ENCODE data around the gene TMBIM6. TPM values are rescaled to one million over a fixed set of nuclear protein-coding genes. Genes with fewer than 3 reads are reported as not detected.
"Not testable (repeated sequence)": the region's sequence is repeated elsewhere in the genome, so short reads cannot be mapped to it uniquely, and the experiment has no call there.

The TMBIM6 gene
- total RNA-seq, 1 donor from 2014 or later = 233 TPM

DNA sequence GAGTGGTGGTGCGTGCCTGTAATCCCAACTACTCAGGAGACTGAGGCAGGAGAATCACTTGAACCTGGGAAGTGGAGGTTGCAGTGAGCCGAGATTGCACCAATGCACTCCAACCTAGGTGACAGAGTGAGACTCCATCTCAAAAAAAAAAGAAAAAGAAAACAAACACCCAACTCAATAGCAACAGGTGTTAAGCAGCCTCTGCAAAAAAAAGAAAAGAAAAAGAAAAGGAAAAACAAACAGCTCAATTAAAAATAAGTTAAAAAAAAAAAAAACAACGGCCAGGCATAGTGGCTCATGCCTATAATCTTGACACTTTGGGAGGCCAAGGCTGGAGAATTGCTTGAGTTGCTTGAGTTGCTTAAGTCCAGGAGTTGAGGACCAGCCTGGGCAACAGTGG is 23.6 kb upstream of the TMBIM6 start:
- ATAC-seq (ENCODE audit: poor library complexity); intact Hi-C loops (cut with DNase I); DNase-seq: not testable (repeated sequence)

DNA sequence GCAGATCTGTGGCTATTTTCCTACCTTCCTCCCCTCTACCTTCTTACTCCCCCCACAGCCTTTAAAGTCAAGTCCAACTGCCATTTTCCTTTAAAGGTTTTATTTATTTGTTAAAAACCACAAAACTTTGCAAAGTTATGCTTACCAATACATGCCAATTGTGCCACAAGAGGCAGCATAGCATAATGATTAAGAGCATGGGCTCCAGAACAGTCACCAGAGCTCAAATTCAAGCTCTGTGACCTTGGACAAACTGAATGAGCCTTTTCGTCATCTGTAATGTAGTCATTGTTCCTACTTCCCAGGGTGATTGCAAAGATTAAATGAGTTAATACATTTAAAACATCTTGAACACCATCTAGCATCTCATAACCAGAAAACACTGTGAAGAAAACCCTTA is 21.1 kb upstream of the TMBIM6 start:
- DNase-seq (no peak), ATAC-seq (ENCODE audit: poor library complexity) (no peak)
- intact Hi-C loops (cut with DNase I) = no loop called here

DNA sequence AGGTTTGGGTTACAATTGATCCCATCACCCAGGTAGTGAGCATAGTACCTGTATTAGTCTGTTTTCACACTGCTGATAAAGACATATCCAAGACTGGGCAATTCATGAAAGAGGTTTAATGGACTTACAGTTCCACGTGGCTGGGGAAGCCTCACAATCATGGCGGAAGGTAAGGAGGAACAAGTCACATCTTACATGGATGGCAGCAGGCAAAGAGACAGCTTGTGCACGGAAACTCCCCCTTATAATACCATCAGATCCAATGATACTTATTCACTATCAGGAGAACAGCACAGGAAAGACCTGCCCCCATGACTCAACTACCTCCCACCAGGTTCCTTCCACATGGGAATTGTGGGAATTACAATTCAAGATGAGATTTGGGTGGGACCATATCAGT is 20.0 kb upstream of the TMBIM6 start:
- DNase-seq; ATAC-seq (ENCODE audit: poor library complexity); intact Hi-C loops (cut with DNase I): not testable (repeated sequence)

DNA sequence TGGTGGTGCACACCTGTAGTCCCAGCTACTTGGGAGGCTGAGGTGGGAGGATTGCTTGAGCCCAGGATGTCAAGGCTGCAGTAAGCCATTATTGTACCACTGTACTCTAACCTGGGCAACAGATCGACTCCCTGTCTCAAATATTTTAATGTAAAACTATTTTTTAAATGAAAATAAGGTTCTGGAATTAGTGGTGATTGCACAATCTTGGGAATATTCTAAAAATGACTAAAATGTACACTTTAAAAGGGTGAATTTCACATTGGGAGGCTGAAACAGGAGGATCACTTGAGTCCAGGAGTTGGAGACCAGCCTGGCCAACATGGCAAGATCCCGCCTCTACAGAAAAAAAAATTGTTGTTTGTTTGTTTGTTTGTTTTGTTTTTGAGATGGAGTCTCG is 12.9 kb upstream of the TMBIM6 start:
- intact Hi-C loops (cut with DNase I) = no loop called here
- DNase-seq (no peak), ATAC-seq (ENCODE audit: poor library complexity) (no peak)

DNA sequence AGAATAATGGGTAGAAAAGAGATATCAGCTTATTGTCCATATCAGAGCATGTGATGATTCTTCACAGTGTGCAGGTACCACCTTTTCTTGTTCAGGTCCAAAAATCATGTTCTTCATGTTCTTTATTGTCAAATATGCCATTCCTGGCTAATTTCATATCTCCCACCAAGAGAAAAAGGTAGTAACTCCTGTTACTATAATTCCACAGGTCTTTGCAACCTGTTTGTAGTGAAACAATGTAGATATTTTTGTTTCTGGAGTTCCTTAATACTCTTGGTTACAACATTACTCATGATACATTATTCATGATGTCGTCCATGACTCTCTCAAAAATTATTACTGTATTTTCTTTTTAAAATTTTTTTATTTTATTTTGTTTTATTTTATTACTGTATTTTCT is 11.3 kb upstream of the TMBIM6 start:
- intact Hi-C loops (cut with DNase I) = no loop called here
- no peak for ATAC-seq (ENCODE audit: poor library complexity)
- DNase-seq = no peak

DNA sequence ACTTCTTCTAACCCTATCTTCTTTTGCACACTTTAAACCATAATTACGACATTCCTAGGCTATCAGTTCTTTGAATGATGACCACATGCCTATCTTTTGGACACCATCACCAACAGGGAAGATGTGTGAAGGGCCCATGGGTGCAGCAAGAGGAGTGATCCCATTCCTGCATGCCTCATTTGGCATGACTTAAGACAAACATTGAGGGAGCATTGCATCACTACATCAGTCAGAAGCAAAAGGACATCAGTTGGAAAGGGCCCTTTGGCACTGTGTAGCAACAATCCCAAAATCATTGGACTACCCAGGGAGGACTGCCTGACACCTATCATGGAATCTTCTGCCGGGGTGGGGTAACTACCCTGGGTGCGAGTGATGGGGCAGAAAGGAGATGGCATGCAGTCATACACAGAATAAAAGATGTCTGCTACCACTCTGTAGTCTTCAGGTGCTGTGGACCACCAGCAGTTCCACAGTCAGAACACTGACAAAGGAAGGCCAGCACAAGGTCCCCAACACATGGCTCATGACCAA is 10.7 kb upstream of the TMBIM6 start:
- ATAC-seq (ENCODE audit: poor library complexity) (no peak), DNase-seq (no peak)
- intact Hi-C loops (cut with DNase I) = no loop called here

DNA sequence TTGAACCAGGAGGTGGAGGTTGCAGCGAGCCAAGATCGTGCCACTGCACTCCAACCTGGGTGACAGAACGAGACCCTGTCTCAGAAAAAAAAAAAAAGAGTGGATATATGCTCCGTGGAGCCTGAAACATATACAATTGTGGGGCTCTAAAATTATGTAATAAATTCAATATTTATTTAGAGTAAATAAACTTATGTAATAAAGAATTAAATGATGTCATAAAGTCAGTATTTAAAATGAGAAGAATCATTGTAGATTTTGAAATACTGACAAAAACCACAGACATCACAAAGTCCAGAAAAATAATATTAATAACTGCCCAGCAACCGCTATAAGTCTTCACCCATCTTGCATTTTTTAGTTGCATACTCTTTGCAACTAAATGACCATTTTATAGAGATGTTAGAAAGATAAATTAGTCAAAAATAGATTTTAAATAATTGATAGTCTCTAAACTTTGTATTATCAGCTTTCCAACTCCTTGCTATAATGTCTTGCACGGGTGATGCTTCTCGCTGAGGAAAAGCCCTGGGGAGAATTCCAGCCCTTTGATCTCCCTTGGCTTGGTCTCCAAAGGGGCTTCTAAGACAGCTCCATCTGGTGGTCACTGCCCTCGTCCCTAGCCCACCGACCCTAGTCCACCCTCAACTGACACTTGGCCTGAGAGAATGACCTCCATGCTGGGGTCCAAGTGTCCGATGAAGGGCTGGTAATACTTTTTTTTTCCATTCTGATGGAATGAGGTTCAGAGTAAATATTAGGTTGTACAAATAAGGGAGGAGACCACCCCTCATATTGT is 7.9 kb upstream of the TMBIM6 start:
- ATAC-seq (ENCODE audit: poor library complexity) = no peak
- intact Hi-C loops (cut with DNase I) = no loop called here

DNA sequence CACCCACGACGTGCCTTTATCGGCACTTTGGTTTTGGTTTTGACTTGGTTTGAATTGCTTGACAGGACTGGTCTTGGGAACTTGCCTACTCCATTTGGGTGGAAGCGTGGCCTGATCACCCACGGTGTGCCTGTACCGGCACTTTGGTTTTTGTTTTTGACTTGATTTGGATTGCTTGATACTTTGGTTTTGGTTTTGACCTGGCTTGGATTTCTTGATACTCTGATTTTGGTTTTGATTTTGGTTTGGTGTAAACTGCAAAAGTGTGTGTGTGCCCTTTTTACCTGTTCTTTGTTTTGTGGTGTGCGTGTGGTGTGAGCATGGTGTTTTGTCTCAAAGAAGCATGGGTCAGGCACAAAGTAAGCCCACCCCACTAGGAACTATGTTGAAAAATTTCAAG is 6.5 kb upstream of the TMBIM6 start:
- ATAC-seq (ENCODE audit: poor library complexity); intact Hi-C loops (cut with DNase I); DNase-seq: not testable (repeated sequence)

More for the DNA sequence above, 7.9 kb upstream of the TMBIM6 start:
- DNase-seq = no peak

DNA sequence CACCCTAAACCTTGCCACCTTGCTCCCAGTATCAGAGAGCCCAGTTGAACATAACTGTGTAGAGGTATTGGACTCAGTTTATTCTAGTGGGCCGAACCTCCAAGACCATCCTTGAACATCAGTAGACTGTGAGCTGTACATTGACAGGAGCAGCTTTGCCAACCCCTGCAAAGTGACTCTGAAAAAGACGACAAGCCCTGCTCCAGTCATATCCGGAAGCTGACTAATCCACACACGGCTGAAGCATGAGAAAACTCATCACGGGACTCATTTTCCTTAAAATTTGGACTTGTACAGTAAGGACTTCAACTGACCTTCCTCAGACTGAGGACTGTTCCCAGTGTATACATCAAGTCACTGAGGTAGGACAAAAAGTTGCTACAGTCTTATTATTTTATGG is 2.6 kb upstream of the TMBIM6 start:
- ATAC-seq (ENCODE audit: poor library complexity); intact Hi-C loops (cut with DNase I); DNase-seq: not testable (repeated sequence)

DNA sequence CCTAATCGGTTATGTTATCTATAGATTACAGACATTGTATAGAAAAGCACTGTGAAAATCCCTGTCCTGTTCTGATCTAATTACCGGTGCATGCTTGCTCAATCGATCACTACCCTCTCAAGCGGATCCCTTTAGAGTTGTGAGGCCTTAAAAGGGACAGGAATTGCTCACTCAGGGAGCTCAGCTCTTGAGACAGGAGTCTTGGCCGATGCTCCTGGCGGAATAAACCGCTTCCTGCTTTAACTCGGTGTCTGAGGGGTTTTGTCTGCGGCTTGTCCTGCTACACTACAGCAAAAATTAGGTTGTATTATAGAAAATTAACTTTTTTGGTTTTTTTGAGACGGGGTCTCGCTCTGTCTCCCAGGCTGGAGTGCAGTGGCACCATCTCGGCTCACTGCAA is 1.1 kb upstream of the TMBIM6 start:
- ATAC-seq (ENCODE audit: poor library complexity); intact Hi-C loops (cut with DNase I); DNase-seq: not testable (repeated sequence)

DNA sequence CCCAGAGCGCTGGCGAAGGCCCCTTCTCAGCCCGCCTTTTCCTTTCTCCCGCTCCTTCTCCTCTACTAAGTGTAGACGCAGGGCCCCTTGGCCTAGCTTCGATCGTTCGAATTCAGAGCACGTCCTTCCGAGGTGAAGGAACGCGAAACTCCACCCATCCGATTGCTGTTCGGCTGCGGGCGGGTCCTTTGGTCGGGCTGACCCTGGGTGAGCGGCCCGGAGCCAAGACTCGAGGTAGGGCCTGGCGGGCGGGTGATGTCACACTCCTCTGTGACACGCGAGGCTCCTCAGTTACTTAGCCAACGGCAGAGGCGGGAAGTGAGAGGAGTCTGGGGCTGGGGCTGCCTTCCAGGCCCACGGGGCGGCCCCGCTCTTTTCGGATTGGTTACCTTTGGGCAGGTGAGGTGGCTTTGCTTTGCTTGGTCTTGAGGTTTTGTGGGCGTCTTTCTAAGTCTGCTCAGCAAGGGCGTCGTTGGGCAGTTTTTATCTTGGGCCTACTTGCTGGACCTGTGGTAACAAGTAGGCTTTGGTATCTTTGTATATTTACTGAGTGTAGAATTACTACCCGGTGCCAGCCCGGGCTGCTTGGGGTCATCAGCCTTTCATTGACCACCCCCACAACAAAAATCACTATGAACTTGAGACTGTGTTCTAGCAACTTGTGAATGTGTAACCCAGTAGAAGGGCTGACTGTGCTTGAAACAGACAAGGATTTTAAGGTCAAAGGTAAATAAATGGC is 694 bp downstream of the TMBIM6 start:
- peak; percentile 83 for ATAC-seq (ENCODE audit: poor library complexity)
- intact Hi-C loops (cut with DNase I) = no loop called here
- DNase-seq = peak; percentile 92

DNA sequence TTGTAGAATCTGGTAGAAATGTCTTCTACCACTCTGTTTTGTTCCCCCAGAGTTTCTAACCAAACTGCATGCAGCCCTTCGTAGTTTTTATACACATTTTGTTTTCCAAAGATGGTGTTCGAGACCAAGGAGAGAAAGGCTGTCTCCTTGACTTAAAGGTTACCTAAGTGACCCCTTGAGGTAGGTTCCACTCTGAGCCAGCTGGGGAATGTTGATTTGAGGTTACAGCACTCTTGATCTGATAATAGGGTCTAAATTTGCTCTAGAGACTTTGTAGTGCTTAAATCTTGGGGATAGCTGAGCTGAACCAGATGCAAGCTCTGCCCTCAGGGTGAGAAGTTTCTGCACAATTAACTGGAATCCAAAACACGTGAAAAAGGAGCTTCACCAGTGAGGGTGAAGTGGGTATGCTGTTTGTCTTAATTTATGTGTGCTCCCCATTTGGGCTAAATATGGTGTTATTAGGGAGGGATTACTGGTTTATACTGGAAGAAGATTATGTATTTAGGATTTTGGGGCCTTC is 3.1 kb downstream of the TMBIM6 start:
- ATAC-seq (ENCODE audit: poor library complexity) (no peak), DNase-seq (no peak)
- intact Hi-C loops (cut with DNase I) = no loop called here

DNA sequence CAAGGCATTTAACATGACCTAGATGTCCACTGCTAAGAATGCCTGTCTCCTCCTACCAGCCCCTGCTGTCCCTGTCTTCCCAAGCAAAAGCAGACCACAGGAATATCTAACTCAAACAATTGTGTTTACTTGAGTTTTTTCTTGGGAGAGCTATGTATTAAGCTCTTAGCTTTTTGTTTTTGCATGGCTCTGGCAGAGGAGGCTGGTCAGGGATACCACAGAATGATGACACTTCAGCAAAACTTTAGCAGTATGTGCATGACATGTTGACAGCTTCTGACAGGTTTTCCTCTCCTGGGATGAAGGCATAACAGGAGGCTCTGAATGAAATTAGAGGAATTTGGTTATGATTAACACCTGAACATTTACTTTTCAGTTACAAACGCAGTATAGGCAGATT is 6.9 kb downstream of the TMBIM6 start:
- intact Hi-C loops (cut with DNase I) = no loop called here
- peak; percentile 47 for ATAC-seq (ENCODE audit: poor library complexity)
- DNase-seq = no peak

DNA sequence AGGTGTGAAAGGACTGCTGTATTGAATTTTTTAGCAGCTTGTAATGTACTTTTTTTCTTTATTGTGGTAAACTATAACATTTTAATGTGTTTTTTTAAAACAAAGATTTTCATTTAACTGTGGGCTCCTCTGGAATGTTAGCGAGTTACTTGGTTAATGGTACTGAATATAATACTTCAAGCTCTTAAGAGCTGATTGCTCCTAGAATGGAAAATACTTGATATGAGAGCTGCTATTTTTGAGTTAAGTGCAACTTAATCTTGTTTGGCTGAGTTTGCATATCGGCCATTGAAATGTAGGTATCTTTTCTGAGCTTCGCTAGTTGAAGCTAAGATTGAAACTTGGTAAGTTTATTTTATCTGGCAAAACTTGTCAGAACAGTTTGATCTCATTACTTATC is 7.4 kb downstream of the TMBIM6 start:
- intact Hi-C loops (cut with DNase I) = no loop called here
- ATAC-seq (ENCODE audit: poor library complexity) (peak; percentile 49), DNase-seq (no peak)

DNA sequence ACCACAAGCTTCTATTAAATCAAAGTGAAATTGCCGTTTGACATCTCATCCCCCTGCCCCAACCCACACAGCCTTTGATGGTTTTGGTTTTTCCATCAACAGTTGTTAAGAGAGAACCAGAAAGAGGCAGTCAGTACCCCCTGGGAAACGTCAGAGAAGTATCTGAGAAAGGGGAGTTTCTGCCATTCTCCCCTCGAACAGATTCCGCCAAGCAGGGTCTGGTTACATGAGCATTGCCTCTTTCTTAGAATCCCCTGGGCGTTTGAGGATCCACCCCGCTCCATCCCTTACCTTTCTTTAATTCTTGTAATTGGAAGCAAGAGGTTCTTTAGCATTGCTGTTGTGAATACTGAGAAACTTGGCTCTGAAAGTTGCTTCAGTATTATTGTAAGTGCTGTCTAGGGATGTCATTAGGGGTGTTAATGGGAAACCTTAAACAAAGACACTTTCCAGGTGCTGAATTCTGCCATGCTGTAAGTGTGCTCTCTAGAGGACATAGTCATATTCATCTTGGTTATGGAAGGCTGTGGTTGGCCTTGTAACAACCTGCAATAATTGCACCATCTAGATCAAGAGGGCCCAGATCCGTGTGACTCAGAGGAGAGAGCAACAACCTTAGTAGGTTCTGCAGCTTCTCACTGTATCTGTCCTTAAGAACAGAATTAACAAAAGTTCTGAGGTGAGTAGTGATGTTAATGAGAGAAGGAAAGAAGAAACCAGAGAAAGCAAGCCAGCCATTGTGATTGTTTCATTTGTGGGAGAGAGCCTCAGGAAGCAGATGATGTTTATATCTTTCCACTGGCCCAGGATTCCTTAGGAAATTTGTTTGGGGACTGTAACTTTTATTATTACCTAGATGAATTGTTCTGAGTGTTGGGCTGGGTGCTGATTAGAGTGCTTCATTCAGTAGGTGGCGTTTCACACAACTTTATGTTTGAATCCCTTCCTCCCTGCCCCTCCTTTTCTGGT is 9.0 kb downstream of the TMBIM6 start:
- ATAC-seq (ENCODE audit: poor library complexity) (peak; percentile 40), DNase-seq (no peak)
- intact Hi-C loops (cut with DNase I) = no loop called here

DNA sequence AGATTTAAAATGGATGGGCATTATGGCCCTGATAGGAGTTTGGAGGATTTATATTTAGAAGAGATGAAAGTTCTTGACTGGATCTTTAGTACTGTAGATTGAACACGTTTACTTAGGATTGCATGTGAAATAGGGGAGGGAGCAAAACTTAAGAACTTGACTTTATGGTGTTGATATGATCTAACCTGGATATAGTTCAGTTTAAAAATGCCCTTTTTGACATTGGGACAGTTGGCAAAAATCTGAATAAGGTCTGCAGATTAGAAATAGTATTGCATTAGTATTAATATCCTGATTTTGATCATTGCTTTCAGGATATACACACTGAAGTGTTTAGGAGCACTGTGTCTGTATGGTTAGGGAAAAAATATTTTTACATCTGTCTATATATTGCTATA is 9.6 kb downstream of the TMBIM6 start:
- intact Hi-C loops (cut with DNase I) = no loop called here
- no peak for ATAC-seq (ENCODE audit: poor library complexity)
- DNase-seq = no peak

DNA sequence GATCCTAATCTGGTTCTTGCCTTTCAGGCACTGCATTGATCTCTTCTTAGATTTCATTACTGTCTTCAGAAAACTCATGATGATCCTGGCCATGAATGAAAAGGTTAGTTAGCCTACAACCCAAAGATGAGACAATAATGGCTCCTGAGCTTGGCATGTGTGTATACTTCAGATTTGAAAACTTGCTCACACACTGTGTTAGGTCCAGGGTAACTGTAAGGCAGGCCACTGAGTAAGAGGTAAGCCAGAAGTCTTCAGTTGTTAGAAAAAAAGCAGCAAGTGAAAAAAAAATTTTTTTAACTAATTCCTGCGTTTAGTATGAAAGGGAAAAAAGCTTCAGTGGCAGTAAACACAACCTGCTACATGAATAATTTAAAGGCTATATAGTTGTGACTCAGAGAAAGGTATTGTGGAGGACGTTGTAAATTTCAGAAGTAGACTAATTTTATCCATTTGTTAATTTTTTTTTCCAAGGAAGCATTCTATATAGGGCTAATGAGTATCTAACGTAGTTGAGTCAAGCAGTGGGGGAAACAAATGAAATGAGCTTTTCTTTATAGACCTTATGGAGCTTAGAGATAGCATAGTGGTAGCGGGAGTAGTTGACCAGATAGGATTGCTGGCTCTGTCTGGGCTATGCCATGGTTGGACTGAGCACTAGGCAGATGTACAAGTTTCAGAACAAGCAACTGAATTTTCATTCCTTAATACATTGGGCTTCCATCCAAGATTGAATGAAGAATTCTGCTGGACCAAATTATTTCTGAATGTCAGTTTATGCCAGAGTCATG is 20.5 kb downstream of the TMBIM6 start:
- intact Hi-C loops (cut with DNase I) = no loop called here
- ATAC-seq (ENCODE audit: poor library complexity) (no peak), DNase-seq (no peak)

DNA sequence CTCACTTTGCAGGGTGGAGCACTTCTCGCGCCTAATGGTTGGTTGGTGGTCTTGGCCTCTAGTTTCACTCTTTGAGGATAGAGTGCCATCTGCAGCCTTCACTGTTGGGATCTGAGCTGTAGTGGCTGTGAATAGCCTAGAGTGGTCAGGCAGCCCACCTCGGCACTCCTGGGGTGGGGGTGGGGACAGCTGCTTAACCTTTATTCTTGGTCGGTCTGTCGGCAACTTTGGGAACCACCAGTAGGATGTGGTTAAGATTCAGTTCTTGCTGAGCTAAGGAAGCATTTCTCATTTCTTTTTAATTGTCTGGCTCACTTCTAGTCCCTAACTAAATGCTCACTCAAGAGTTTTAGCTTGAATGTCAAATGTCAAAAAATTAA is 21.1 kb downstream of the TMBIM6 start:
- DNase-seq (no peak), ATAC-seq (ENCODE audit: poor library complexity) (no peak)
- intact Hi-C loops (cut with DNase I) = no loop called here
